OCI-LY3 (cell line): ENCODE results near the gene LRCH1.

Source experiments
- CTCF ChIP-seq: fragments of 200-600, 300-600 bp; sonication (generic); IDR thresholded peaks from 2 replicates; pipeline ENCODE4 v1.5.1; 2014; ENCODE audit warnings: antibody characterized with exemption, low read length, low read depth
- EZH2phosphoT487 ChIP-seq: fragments of 200-600 bp; shearing (Covaris generic); IDR thresholded peaks from 2 replicates; pipeline ENCODE4 v1.6.1; 2018; ENCODE audit warnings: antibody characterized with exemption, mixed run types, low read depth

DNA sequence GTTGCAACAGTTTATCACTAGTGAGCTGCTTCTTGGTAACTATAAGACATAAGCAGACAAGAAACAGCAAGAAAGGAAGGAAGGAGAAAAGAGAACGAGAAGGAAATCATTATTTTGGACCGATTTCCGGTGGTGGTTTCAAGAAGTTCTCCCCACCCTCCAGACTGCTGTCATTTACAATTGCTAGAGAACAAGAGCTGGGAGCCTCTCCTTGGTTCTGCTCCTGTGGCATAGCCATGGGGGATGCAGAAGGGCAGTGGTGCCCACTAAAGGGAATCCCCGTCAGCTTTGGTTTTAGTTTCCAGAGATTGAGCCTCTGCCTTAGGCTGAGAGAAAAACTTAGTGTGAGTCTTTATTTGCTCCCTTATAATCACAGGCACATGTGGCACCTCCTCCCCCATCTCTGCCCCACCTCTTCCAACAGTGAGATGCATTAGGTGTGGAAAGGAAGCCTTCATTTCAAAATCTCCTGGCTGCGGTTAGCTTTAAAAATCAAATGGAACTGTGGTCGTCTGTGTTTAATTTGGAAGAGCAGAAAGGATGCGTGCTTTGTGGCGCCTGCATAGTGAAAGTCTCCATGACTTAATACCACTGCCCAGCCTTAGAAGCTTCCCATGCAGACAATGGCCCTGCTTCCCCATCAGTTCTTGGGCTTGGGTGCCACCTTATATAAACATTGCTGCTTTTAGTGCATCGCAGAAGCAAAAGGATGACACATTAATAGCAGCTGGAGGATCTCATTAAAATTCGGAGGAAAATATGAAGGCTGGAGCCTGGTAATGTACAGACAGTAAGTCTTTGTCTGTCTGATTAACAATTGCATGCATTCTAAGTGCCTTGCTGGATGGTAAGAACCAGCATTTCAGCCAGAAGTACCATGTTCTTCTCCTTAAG is 25.0 kb downstream of the LRCH1 start:
- TF ChIP-seq EZH2phosphoT487, result no peak
- no peak for TF ChIP-seq CTCF
